GM21528 (cell line): Measurements from ENCODE around the gene SP5.
"Not testable (repeated sequence)": the region's sequence is repeated elsewhere in the genome, so short reads cannot be mapped to it uniquely, and the experiment has no call there.

Source experiments
- ATAC-seq: cut with Tn5 transposase; IDR thresholded peaks from one replicate; pipeline ENCODE4 v1.9.1; 2021; ENCODE audit warnings: mild to moderate bottlenecking, moderate library complexity; ENCODE audit not compliant: unreplicated experiment, low FRiP score

The SP5 gene

DNA sequence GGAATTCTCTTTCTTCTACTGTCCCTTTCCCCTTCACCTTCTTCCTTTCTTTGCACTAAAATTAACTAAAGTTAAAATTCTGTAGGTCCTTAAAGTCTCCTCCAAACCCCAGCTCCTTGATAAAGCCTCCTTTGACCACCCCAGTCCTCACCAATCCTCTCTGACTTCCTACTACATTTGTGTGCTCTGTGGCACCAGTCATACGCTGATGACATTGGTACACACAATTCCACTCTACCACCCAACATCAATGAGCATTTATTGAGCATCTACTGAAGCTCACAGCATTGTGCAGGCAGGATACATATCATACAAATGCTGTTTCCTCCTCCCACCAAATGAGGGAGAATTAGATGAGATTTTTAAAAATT lies 4.5 kb upstream of the SP5 start:
- ATAC-seq = no peak

DNA sequence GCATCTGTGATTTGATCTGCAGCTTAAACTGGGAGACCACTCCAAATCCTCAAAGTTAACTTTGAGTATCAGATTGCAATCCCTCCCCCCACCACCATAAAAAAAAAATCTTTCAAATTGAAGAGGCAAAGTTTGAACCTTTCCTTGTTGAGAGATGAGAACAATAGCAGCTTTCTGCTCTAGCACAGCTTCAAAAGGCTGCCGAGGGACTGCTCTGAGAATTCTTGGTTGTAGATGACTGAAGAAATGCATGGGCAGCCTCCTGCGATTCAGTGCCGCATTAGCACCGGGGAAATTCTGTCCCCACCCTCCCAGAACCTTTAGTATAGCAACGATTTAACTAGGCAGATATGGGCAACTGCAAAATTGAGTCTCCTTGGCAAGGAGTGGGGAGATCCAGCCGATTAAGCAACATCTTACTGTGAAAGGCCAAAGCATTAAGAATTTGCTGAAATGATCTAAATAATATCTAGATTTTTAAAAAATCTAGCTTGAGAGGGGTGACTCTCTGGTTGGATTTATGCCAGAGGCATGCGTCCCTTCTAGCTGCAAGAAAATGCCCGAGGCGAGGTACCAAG lies 3.9 kb upstream of the SP5 start:
- no peak for ATAC-seq

DNA sequence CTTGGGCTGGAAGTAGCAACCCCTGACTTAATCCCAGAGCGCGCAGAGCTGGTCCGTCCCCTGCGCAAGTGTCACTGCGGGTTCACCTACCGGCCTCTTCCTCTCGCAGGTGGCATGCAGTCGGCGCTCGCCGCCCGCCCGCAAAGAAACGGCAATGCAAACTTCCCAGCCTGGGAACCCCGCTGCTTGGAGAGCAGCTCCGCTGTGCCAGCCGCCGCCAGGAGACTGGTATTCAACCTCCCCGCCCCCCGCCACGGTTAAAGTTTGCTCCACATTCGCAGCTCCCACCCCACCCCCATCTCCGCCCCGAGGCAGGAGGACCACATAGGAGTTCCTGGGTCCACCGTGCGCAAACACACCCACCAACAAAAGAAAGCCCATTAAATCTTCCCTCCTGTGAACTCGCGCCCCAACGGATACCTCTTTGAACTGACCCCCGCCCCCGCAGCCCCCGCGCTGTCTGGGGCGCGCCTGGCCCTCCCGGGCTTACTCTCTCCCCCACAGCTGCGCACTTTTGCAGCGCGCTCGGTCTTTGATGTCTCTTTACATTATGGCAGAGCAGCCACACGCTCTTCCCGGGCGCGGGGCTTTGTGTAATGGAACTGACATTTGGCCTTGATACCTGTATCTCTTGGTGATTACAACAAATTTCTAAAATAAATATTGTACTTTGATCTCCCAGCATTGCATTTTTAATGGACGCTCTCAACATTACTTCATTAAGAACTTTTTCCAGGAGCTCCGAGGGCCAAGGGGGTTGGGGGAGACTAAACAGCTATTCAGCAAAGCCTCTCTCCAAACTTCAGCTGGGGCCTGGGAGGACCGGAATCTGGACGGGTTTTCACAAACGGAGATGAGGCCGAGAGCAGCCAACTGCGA lies 3.1 kb upstream of the SP5 start:
- ATAC-seq = no peak

DNA sequence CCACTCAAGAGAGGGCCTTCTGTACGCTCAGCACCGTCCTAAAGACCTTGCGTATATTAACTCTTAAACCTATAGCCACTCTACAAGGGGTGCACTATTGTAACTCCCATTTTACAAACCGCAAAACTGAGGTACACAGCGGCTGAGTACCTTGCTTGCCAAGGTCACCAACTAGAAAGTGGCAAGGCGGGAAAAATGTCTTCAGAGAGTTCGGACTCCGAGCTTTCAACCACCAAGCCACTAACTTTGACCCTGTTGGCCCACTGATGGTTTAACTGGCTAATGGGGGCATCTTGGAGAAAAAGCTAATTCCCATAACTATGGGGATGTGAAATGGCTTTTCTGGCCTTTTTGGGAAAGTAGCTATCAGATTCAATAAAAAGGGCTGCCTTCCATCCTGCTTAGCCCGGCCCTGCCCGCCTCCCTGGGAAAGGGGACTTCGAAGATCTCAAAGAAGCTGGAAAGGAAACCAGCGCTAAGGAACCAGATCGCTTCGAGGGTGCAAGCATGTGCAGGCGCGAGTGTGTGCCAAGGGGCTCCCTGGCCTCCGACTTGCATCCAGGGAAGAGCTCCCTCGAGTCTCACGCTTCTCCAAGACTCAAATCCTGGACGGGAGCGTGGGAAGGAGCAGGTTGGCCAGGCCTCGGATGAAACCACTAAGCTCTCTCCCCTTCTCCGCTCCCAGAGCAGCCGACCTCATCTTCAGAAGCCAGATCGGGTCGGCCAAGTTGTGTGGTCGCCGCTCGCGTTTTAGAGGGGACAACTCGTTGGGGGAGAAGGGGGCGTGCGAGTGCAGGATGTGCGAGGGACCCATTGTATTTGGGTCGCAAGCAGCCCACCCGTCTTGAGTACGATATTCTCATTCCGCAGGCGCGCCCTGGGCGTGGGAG lies 2.2 kb upstream of the SP5 start:
- no peak for ATAC-seq

DNA sequence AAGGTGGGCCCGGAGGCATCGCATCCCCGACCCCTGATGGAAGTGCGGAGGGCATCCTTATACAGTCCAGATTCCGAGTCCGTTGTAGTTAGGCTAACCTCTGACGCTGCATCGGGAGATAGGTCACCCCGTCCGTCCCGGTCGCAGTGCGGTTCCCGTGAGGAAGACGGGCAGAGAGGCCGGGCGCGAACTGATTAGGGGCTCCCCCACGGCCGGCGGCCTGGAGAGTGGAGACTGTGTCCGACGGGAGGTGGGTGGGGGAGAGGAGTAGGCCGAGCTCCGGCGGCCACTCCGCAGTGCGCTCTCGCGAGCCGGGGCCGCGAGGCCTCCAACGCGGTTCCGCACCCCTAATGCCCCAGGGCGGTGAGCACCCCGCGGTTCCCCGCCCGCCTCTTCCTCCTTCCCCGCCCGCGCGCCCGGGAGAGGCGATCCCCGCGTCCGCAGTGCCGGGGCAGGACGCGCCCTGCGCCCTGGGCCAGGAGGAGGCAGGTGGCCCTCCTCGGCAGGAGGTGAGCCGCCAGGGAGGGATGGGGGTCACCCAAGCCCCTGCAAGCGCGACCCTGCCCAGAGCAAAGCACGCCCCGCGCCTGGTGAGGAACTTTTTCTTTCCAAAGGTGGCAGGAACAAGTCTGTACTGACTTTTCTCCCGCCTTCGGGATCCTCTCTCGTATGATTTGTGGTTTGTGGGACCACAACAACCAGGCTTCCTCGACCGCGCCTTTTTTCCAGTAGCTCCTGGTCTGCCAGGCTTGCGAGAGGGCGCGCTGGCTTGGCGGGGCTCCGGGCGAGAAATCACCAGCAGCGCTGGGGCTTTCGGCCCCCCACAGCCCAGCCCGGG lies 1.4 kb upstream of the SP5 start:
- no peak for ATAC-seq

DNA sequence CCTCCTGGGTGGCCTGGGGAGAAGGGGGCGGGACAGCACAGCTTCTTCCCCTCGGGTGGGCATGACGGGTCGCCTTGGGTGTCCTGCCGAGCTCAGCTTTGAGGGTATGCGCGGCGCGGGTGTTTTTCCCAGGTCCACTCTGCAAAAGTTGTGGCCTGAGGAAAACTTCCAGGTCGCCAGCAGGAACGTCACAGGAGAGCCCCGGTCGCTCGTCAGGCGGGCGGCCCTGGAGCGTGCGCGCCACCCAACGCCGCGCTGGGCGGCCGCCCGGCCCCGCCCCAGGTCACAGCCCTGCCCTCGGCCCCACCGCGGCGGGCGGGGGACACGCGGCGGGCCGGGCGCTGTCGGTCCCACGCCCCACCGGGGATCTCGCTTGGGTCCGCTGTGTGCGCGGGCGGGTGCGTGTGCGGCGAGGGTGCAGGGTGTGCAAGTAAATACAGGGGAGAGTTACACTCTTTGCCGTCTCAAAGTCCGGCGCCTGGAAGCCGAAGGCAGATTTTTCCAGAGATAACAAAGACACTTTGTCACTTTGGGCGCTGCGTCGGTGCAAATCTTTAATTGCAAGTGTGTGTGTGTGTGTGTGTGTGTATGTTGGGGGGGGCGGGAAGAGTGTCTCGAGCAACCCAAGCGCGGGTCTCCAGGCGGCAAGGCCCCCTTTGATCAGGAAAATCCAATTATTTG lies 616 bp upstream of the SP5 start:
- no peak for ATAC-seq

DNA sequence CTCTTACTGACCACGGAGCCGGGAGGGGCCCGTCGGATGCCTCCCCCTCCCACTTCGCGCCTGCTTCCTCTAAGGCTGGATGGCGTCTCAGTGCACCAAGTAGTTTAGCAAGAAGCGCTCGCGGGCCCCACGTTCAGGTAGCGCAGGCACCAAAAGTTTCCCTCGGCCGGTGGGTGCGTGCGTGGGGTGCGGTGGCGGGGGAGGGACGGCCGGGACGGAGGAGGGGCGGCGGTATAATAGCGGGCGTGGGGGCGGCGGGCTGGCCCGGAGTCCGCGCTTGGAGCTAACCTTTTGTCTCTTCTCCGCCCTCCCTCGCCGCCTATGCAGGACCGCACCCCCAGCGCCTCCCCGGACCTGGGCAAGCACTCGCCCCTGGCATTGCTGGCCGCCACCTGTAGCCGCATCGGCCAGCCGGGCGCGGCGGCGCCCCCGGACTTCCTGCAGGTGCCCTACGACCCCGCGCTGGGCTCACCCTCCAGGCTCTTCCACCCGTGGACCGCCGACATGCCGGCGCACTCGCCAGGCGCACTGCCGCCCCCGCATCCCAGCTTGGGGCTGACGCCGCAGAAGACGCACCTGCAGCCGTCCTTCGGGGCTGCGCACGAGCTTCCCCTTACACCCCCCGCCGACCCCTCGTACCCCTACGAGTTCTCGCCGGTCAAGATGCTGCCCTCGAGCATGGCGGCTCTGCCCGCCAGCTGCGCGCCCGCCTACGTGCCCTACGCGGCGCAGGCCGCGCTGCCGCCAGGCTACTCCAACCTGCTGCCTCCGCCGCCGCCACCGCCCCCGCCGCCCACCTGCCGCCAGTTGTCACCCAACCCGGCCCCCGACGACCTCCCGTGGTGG lies 1.0 kb downstream of the SP5 start:
- no peak for ATAC-seq

DNA sequence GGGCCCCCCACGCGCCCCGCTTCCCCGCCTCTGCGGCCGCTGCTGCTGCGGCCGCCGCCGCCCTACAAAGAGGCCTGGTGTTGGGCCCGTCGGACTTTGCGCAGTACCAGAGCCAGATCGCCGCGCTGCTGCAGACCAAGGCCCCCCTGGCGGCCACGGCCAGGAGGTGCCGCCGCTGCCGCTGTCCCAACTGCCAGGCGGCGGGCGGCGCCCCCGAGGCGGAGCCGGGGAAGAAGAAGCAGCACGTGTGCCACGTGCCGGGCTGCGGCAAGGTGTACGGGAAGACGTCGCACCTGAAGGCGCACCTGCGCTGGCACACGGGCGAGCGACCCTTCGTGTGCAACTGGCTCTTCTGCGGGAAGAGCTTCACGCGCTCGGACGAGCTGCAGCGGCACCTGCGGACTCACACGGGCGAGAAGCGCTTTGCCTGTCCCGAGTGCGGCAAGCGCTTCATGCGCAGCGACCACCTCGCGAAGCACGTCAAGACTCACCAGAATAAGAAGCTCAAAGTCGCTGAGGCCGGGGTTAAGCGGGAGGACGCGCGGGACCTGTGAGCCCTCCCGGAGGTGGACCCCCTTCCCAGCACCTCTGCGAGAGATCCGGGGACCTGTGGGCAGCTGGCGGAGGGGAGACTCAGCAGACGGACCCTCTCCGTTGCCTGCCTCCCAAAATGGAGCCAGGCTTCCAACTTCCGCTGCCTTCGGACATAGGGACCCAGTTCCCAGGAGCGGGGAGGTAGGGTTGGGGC lies 1.9 kb downstream of the SP5 start:
- ATAC-seq = no peak

DNA sequence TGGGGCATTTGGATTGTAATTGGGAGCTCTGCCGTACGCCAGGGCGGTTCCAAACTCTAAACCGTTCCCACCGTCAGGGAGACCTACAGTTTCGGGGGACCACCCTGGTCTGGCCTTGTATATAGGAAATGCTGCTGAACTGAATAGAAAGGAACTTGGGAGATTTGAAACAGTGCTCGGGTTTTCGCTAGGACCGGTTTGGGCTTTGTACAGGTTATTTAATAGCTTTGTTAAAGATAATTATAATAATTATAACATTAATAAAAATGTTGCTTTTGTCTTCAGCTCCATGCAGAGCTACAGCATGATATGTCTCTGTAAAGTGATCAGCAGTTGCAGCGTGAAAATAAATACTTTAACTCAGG lies 2.4 kb downstream of the SP5 start:
- ATAC-seq = no peak

DNA sequence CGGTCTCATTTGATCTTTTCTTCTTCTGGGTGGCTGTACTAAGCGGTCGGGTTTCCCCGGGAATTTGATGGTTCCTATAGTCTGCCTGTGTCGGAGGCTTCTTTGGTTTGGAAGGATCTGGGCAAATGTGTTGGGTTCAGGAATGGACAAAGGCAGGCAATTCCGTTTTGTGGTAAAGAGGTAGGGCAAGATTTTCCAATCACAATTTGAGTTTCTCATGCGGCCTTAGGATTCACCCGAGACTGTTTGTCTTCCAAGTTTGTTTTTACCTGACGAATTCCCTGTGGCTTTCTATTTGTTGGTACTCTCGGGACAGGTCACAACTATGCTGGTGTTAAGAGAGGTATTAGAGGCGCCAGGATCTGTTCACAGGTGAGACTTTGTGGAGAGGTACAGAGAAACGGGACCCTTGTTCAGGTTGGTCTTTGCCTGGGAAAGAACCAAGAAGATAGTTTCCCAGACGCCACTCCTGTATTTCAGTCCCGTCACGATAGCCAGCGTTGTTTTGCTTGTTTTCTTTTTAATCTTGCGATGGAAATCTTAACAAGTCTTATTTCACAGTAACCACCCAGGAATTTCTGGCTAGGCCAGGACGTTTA lies 3.0 kb downstream of the SP5 start:
- no peak for ATAC-seq

DNA sequence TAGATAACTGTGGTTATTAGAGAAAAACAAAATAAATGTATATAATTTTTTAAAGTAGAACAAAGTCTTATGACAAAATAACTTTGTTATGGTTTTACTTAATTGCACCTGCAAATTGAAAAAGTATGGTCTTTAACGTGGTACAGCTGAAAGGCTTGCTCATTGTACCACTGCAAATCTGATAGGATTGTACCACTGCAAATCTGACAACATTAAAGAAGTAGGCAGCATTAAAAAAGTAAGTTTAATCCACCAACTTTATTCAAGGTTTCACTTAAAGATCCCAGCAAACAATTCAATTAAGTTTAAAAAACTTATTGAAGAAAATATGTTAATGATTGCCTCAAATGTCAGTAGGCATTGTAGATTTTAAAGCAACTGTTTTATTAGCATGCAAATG lies 4.7 kb downstream of the SP5 start:
- no peak for ATAC-seq

DNA sequence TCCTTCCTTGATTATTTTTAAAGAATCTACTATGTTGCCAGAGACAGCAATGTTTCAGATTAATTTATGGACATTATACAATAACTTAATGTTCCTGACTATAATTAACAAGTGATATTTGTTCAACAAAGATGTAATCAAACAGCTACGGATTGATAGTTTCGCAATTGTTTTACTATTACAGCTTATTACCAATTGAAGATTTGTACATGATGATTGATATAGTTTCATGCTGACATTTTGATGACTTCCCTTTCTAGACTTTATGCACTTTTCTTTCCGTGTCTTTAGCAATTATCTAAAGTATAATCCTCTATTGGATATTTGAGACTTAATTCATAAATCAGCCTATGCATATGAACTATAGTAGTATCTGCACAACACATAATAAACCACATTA lies 6.5 kb downstream of the SP5 start:
- no peak for ATAC-seq

DNA sequence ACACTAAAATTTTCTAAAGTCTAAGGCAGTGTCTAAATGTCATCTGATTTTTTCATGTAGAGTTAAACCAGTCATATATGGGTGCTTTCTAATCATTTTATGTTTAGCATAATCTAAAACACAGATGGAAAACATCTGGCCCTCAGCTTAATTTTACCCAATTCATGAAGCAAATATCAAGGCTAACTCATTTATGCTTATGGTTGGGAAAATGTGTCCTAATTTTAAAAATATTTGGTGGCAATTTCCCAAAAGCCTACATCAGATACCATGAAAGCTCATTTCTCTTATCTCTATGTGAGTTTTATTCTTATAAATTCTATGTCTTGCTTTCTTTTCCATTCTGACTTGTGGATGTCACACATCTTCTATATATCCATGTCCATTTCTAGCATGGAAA lies 7.2 kb downstream of the SP5 start:
- ATAC-seq = no peak

DNA sequence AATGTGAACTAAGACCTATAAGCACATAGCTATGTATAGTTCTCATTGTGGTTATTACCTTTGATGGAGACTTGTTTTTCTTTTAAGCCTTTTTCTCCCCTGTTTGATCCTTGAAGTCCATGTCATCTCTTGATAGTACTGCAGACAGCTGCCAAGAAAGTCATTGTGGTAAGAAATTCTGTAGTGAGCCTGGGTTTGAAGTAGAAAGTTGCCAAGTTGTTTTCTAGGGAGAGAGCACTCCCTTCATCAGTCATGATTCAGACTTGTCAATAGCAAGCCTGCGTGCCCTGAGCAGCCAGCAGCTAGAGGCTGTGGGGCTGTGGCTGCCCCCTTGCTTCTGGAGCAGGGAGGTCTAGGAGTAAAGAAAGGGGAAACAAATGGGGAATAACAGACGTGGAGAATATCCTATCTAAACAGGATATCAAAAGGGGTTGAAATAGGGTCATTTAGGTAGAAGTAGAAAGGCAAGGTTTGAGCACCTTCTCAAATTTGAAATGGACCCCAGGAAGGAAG lies 8.4 kb downstream of the SP5 start:
- no peak for ATAC-seq

DNA sequence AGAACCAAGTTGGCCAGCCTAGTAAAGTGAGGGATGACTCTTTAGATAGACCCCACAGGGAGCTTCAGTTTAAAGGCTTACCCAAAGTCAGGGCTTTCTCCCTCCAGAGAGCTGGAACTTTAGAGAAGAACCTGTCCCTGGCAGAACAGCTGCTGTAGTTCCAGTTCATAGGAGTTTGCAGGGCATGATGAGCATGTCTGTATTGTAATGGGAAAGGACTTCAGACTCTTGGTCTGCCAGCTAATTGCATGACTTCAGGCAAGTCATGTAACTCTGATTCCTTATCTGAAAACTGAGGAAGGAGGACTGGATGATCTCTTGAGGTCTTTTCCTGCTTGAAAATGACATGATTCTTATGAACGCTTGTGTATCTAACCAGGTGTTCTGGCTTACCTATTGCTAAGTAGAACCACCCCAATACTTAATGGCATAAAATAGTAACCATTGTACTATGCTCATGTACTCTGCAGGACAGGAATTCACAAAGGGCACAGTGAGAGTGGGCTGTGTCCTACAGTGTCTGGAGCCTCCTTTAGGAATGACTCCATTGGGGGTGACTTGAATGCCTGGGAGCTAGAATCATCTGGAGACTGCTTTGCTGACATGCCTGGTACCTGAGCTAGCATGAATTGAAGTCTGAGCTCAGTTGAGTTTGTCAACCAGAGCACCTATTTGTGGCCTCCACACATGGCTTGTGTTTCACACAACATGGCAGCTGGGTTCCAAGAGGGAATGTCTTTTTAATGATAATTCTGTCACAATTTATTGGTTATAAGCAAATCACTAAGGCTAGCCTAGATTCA lies 18.9 kb downstream of the SP5 start:
- ATAC-seq = no peak

DNA sequence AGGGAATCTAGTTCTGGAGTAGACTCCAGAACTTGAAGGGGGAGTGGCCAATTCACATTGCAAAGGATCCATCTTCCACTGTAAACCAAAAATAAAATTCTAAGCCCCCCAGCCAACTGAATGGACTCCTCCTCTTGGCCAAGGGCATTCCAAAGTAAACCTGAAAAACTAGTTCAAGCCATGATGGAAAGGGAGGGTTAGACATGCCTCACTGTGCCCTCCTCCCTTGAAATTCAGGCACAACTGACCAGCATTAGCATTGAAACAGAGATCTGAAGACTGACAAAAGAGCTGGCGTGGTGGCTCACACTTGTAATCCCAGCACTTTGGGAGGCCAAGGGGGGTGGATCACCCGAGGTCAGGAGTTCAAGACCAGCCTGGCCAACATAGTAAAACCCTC lies 19.5 kb downstream of the SP5 start:
- not testable (repeated sequence) for ATAC-seq

DNA sequence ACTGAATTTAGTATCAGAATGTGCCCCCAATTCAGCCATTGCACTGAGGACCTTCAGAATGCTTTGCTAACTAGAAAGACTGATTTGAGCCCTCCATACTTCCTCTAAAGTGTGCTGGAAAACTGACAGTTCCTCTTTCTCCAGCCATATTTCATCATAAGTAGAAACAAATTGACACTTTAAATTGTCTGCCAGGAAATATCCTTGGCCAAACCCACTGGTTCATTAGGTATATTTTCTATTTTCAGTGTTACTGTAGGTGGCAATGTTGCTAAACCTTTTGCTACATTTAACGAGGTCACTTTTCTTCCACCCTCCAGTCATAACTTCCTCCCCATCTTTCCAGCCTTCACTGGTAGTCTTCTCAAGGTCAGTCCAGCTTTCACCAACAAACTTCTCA lies 21.5 kb downstream of the SP5 start:
- ATAC-seq = no peak
